Measurements from ENCODE around the gene SERINC5.

SERINC5 gene

GRCh38 chr5:80083101-80083890, 172.6 kb downstream of the SERINC5 start:
- DNase-seq: peak; percentile 77

GRCh38 chr5:80082731-80083100, 173.1 kb downstream of the SERINC5 start:
- no peak for DNase-seq

DNA sequence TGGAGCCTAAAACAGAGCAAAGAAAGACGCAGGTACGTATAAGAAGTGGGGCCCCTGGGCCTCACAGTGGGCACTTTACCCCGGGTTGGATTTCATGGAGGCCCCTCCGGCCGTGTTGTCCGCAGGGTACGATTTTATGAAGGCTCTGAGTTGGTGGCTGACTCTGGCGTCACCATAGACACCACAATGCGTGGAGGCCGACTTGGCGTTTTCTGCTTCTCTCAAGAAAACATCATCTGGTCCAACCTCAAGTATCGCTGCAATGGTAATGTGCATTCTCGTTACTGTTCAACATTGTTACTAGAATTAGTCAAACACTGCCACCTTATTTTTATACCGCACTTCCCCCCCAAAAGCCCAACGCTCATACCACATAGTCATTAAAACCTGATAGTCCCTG, 173.6 kb downstream of the SERINC5 start:
- DNase-seq: no peak

DNA sequence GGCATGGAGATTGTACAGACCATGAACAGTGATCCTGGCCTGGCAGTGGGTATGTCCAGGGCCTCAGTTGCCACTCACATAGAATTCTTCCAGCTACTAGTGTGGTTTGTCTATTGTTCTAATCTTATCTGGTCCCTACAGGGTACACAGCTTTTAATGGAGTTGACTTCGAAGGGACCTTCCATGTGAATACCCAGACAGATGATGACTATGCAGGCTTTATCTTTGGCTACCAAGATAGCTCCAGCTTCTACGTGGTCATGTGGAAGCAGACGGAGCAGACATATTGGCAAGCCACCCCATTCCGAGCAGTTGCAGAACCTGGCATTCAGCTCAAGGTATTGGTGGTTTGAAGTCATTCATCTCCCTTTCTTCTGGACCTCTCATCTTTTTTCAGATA, 176.9 kb downstream of the SERINC5 start:
- no peak for DNase-seq

GRCh38 chr5:80077051-80077714, 178.7 kb downstream of the SERINC5 start:
- DNase-seq: no peak

DNA sequence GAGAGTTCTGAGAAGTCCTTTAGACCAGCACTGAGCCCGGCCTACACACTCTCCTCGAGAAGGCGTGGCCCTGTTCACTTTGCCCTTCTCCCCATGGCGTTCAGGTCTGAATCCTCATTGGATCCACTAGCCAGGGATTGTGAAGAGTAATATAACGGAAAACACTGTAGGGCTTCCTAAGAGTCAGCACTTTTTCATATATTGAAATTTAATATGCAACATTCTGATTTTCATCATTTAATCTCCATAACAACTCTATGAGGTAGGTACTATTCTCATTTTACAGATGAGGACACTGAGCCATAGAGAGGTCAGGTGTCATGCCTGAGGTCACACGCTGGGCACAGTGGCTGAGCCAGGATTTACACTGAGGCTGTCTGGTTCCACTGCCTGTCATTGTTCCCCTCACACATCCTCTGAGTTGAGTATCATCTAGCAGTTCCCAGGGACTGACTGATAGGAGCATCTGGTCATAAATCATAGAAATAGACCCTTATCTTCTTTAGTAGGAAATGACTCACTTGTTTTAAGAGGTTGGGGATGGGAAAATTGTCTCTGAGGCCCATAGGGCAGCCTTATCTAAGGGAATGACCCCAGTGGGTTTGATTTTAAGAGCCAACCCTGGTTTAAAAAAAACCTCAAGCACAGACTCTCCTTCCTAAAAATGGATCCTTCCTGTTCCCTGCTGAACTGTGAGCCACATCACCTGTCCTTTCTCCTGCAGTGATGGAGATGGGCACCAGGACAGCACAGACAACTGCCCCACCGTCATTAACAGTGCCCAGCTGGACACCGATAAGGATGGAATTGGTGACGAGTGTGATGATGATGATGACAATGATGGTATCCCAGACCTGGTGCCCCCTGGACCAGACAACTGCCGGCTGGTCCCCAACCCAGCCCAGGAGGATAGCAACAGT, 179.5 kb downstream of the SERINC5 start:
- DNase-seq: no peak

DNA sequence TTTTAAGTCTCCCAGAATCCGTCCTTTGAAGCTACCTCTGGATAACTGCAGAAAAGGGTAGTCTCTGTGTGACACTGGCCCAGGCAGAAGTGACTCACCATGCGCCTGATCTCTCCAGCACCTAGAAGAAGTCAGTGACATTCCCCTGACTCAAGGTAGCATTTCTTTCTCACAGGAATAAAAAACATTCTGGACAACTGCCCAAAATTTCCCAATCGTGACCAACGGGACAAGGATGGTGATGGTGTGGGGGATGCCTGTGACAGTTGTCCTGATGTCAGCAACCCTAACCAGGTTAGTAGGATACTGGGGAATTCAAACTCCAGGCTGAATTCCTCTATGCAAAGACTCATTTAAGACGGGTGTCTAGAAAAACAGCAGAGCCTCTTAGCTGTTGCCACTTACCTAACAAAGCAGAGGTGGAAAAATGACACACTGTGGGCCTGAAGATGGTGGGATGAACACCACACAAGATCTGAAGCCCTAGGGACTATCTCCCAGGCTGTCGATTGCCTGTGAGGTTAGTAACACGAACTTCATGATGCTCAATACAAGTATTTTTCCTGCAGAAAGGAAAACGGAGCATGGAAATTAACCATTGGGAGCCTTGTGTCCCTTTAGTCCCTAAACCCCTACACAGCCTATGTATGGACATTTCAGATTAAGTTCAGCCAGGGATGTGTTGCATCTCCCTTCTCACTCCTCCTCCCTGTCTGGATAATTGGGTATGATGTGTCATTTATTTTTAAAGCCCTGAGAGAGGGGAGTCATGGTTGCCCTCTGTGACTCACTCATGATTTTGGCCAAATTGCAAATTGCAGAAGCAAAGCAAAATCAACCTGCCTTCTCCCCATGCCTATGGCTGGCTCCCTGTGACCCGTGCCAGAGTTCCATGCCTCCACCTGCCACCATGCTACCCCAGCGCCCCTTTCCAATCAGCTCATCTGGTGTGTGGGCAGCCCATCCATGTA, 183.5 kb downstream of the SERINC5 start:
- no peak for DNase-seq

GRCh38 chr5:80071510-80072021, 184.3 kb downstream of the SERINC5 start:
- no peak for DNase-seq

- no peak for DNase-seq
Observed at GRCh38 chr5:80070338-80071056, 185.4 kb downstream of the SERINC5 start.

DNA sequence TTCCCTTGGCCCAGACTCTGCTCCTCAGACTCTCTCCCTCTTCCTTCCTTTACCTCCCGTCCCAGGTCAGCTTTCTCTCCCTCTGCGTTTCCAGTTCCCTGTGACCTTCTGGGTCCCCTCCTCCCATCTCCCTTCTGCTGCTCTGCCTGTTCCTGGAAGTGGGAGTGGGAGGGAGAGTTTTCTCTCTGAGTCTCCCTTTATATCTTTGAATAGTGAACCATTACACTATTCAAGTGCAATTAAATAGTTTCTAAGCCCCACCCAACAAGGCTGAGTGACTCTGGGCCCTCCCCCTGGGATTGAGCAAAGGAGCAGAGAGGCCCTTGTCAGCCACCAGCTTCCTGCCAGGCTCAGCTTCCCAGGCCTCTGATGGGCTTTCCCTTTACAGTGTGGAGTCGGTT, 185.9 kb downstream of the SERINC5 start:
- no peak for DNase-seq

- no peak for DNase-seq
Observed at GRCh38 chr5:80069251-80069800, 186.5 kb downstream of the SERINC5 start.

DNA sequence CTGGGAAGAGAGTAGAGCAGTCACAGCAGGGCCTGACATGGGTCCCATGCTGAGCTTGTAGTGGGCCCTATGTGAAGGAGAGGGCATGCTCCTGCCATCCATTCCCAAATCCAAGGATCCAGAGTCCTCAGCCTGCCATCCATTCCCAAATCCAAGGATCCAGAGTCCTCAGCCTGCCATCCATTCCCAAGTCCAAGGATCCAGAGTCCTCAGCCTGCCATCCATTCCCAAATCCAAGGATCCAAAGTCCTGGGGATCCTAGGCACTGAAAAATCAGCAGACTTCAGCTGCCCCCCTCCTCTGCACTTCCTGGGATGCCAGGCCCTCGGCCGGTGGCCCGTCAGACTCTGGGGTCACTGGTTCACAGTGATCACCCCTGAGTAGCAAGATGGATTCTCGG, 187.1 kb downstream of the SERINC5 start:
- no peak for DNase-seq

GRCh38 chr5:80068246-80068636, 187.6 kb downstream of the SERINC5 start:
- no peak for DNase-seq

DNA sequence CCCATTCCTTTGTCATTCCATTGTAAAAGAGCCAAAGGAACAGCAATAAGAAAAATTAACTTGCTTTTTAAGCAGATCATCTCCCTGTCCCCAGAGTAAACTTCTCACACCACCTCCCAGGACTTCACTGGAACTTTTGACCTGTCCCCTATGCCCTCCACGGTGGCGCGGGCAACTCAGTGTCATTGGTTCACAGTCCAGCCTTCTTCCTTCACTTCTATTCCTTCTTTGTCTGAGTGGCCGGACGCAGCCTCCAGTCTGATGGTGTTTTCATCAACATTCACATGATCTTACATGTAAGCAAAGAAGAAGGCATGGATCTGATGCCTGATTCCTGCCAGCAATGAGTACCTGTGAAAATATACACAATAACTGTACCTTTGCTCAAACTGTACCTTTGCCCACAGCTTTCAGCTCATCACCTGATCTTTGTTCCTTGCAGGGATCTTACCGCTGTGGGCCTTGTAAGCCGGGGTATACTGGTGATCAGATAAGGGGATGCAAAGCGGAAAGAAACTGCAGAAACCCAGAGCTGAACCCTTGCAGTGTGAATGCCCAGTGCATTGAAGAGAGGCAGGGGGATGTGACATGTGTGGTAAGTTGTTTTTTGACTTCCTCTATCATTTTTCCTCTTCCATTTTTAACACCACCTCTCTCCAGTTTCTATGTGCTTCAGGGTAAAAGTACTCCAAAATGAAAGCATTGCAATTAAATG, 188.2 kb downstream of the SERINC5 start:
- DNase-seq: no peak

GRCh38 chr5:80067016-80067415, 188.8 kb downstream of the SERINC5 start:
- no peak for DNase-seq

- no peak for DNase-seq
Observed at GRCh38 chr5:80064124-80064523, 191.7 kb downstream of the SERINC5 start.

Data from NCI-H1436 (cell line).